OCI-LY1 (cell line): ENCODE data around the gene SPIC.

Experiments
- H2AFZ ChIP-seq: fragments of 200-600 bp; sonication (generic), shearing (Covaris generic); 2 replicates; pipeline ENCODE4 v1.6.0; 2014; ENCODE audit warnings: antibody characterized with exemption, mild to moderate bottlenecking, low read length
- H3F3A ChIP-seq: fragments of 200-600 bp; sonication (generic), shearing (Covaris generic); 2 replicates; pipeline ENCODE4 v1.6.0; 2014; ENCODE audit warnings: mild to moderate bottlenecking, antibody characterized with exemption, low read length, moderate library complexity; ENCODE audit not compliant: insufficient read depth
- H3K27ac ChIP-seq: fragments of 200-600 bp; sonication (generic); 2 replicates; pipeline ENCODE4 v1.5.1; 2014; ENCODE audit warnings: low read length, mixed run types, mild to moderate bottlenecking, low read depth; ENCODE audit not compliant: poor library complexity, severe bottlenecking
- H3K27me3 ChIP-seq: fragments of 200-600 bp; sonication (generic); 2 replicates; pipeline ENCODE4 v1.6.0; 2014; ENCODE audit warnings: antibody characterized with exemption, mild to moderate bottlenecking, low read length, moderate library complexity; ENCODE audit not compliant: insufficient read depth
- H3K36me3 ChIP-seq: fragments of 200-600 bp; sonication (generic); 2 replicates; pipeline ENCODE4 v1.6.1; 2014; ENCODE audit warnings: mild to moderate bottlenecking, antibody characterized with exemption, low read length, moderate library complexity, mixed read lengths; ENCODE audit not compliant: insufficient read depth
- H3K4me1 ChIP-seq: fragments of 200-600 bp; sonication (generic); 2 replicates; pipeline ENCODE4 v1.5.1; 2014; ENCODE audit warnings: mild to moderate bottlenecking, low read length, moderate library complexity; ENCODE audit not compliant: insufficient read depth, severe bottlenecking
- H3K4me2 ChIP-seq: fragments of 200-600 bp; sonication (generic), shearing (Covaris generic); 2 replicates; pipeline ENCODE4 v1.6.1; 2014; ENCODE audit warnings: low read length
- H3K4me3 ChIP-seq: fragments of 200-600 bp; sonication (generic); 2 replicates; pipeline ENCODE4 v1.5.1; 2014; ENCODE audit warnings: low read length, low read depth, mild to moderate bottlenecking, mixed read lengths; ENCODE audit not compliant: poor library complexity, severe bottlenecking
- H3K79me2 ChIP-seq: fragments of 200-600 bp; shearing (Covaris generic); 2 replicates; pipeline ENCODE4 v1.6.1; 2016; ENCODE audit warnings: mixed run types, low read length, mixed read lengths; ENCODE audit not compliant: insufficient read depth
- H3K9ac ChIP-seq: fragments of 200-600 bp; sonication (generic), shearing (Covaris generic); 2 replicates; pipeline ENCODE4 v1.6.1; 2014; ENCODE audit warnings: mild to moderate bottlenecking, low read length, mixed read lengths
- H3K9me2 ChIP-seq: fragments of 200-600 bp; sonication (generic), shearing (Covaris generic); 2 replicates; pipeline ENCODE4 v1.6.1; 2014; ENCODE audit warnings: low read depth, mild to moderate bottlenecking, low read length, mixed read lengths
- H3K9me3 ChIP-seq: fragments of 200-600 bp; shearing (Covaris generic); 2 replicates; pipeline ENCODE4 v1.6.1; 2014; ENCODE audit warnings: low read length, mixed read lengths
- H4K20me1 ChIP-seq: fragments of 200-600 bp; sonication (generic), shearing (Covaris generic); 2 replicates; pipeline ENCODE4 v1.6.0; 2016; ENCODE audit warnings: mild to moderate bottlenecking, low read length; ENCODE audit not compliant: insufficient read depth
- EZH2 ChIP-seq: fragments of 200-600 bp; sonication (generic), shearing (Covaris generic); IDR thresholded peaks from 2 replicates; pipeline ENCODE4 v1.8.0; 2017; ENCODE audit warnings: borderline replicate concordance, mixed run types, mild to moderate bottlenecking, antibody characterized with exemption, low read length, moderate library complexity, mixed read lengths
- TF ChIP-seq, protein P1 (sequence below): fragments of 200-600 bp; sonication (generic), shearing (Covaris generic); IDR thresholded peaks from 2 replicates; pipeline ENCODE4 v1.5.1; 2017; ENCODE audit warnings: mild to moderate bottlenecking, antibody characterized with exemption, low read length, moderate library complexity, mixed read lengths

The SPIC gene

DNA sequence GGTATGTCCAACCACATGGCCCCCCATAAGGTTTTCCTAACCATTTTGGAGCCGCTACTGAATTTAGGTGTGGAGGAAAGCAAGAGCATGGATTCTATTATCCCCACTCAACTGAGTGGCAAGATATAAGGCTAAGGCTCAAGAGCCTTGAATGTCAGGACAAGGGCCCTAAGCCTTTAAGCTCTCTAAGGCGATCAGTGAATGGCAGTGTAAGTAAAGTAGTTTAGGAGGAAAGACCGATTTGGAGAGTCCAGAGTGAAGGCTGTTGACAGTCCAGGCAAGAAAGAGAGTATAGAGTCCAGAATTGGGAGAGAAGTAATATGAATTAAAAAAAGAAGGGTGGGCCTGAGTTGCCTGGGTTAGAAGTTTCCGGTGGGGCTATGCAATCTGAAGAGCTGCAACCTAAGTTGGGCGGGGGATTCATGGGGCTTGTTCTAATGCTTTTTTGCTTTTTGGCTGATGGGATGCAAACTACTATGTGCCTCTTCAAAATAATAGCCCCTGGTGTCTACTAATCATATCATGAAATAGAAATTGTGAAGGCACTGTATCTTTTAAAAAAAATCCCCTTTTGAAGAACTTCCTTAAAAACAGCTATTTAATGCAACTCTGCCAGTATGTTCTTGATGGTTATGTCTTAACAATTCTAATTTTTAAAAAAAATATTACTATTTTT is at the start of gene SPIC:
SPIC (plus strand) TSS at position 626 of the 676 bp plus-strand sequence. CDS start 1,569 bp downstream, outside the sequence.
- Histone ChIP-seq H3K9ac (no peak within 1 kb of the TSS), H3K27ac (no peak within 1 kb of the TSS), H3K79me2 (no peaks in the 10 kb centered on the region), H3K9me2 (no peaks in the 10 kb centered on the region), H3K9me3 (no peaks in the 10 kb centered on the region), H3K4me1 (no peaks in the 10 kb centered on the region), H3K4me3 (no peak within 1 kb of the TSS), H3K4me2 (no peak within 1 kb of the TSS), H4K20me1 (no peaks in the 10 kb centered on the region), H3K36me3 (no peaks in the 10 kb centered on the region), H3K27me3 (no peaks in the 10 kb centered on the region), H2AFZ (no peak within 1 kb of the TSS), H3F3A (no peaks in the 10 kb centered on the region)
- no peak for TF ChIP-seq EZH2
- TF ChIP-seq, protein P1, sequence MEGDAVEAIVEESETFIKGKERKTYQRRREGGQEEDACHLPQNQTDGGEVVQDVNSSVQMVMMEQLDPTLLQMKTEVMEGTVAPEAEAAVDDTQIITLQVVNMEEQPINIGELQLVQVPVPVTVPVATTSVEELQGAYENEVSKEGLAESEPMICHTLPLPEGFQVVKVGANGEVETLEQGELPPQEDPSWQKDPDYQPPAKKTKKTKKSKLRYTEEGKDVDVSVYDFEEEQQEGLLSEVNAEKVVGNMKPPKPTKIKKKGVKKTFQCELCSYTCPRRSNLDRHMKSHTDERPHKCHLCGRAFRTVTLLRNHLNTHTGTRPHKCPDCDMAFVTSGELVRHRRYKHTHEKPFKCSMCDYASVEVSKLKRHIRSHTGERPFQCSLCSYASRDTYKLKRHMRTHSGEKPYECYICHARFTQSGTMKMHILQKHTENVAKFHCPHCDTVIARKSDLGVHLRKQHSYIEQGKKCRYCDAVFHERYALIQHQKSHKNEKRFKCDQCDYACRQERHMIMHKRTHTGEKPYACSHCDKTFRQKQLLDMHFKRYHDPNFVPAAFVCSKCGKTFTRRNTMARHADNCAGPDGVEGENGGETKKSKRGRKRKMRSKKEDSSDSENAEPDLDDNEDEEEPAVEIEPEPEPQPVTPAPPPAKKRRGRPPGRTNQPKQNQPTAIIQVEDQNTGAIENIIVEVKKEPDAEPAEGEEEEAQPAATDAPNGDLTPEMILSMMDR = no peak

DNA sequence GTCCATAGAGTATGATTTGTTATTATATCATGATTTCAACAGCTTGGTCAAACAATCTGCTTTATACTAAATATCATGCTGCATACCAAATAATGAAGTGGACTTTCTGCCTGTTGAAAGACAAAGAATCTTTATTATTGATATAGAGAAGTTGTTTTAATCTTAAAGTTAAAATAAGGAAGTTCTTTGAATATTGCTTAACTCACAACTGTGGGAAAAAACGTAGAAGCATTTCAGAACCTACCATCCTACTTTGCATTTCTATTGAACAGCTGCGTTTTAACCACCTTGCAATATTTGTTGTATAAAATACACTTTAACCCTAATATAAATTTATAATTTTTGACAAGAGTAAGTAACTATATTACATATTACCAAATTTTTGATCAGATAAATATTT is 44.7 kb upstream of the SPIC start:
- no peaks in the 10 kb centered on the region for H3K9me3 ChIP-seq
- no peaks in the 10 kb centered on the region for H3K36me3 ChIP-seq
- no peak overlapping the region for H3K4me2 ChIP-seq
- H3K4me1 ChIP-seq = no peaks in the 10 kb centered on the region
- no peaks in the 10 kb centered on the region; the same call in 1 of the 2 replicates for H3K27me3 ChIP-seq
- no peak overlapping the region for H3K4me3 ChIP-seq
- no peaks in the 10 kb centered on the region for H3K79me2 ChIP-seq
- H3K27ac ChIP-seq = no peak overlapping the region
- H3K9me2 ChIP-seq = no peaks in the 10 kb centered on the region
- no peak overlapping the region for H3K9ac ChIP-seq
- TF ChIP-seq EZH2 = no peak
- TF ChIP-seq, protein P1 = no peak
- no peaks in the 10 kb centered on the region for H3F3A ChIP-seq
- H4K20me1 ChIP-seq = no peaks in the 10 kb centered on the region
- no peak overlapping the region for H2AFZ ChIP-seq

DNA sequence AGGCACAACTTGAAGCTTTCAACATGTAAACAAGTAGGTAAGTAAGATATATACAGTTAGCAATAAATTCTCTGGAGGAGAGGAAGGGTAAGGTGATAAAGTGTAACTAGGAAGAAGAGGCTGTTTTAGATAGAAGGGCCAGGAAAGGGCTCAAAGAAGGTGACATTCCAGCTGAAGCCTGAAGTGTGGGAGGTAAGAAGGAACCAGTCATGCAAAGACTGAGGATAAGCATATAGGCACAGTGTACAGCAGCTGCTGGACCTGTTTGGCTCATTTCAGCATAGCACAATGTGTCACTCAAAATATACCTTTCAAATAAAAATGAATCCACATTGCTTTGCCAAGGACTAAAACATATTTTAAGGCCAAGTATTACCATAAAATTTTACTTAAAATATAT is 39.0 kb upstream of the SPIC start:
- Histone ChIP-seq H3K27ac (no peak overlapping the region), H4K20me1 (no peaks in the 10 kb centered on the region), H3K4me3 (no peak overlapping the region), H3K27me3 (no peaks in the 10 kb centered on the region), H3K9me3 (no peaks in the 10 kb centered on the region), H3K9ac (no peak overlapping the region), H3K79me2 (no peaks in the 10 kb centered on the region), H2AFZ (no peak overlapping the region), H3K4me1 (no peaks in the 10 kb centered on the region), H3K36me3 (no peaks in the 10 kb centered on the region), H3K9me2 (no peaks in the 10 kb centered on the region), H3K4me2 (no peak overlapping the region), H3F3A (no peaks in the 10 kb centered on the region)
- TF ChIP-seq, protein P1 = no peak
- TF ChIP-seq EZH2 = no peak
